HepG2 (cell line): Measurements from ENCODE around the gene METTL6. TPM values are rescaled to one million over a fixed set of nuclear protein-coding genes. Genes with fewer than 3 reads are reported as not detected.
A peak's percentile ranks its signal among the peaks of the same experiment; 100 is the strongest.

Experiments used
- ARID5B ChIP-seq: IDR thresholded peaks from 2 replicates; pipeline ENCODE4 v1.4.0; 2020; ENCODE audit warnings: mild to moderate bottlenecking, missing genetic modification reagents
- ATF1 ChIP-seq: IDR thresholded peaks from 2 replicates; pipeline ENCODE4 v1.6.1; 2016; ENCODE audit warnings: mild to moderate bottlenecking, control low read depth
- CSRNP1 ChIP-seq: sonication (generic); formaldehyde crosslinking; IDR thresholded peaks from 2 replicates; pipeline ENCODE4 v1.8.1; 2023; ENCODE audit warnings: mild to moderate bottlenecking, missing genetic modification reagents
- MIER2 ChIP-seq: IDR thresholded peaks from 2 replicates; pipeline ENCODE4 v1.6.1; 2016; ENCODE audit warnings: missing biosample characterization, missing genetic modification reagents
- NFIB ChIP-seq: sonication (generic); formaldehyde crosslinking; IDR thresholded peaks from 2 replicates; pipeline ENCODE4 v1.9.0; 2021; ENCODE audit warnings: missing genetic modification reagents, mild to moderate bottlenecking, borderline replicate concordance
- NR1H2 ChIP-seq: sonication (generic); formaldehyde crosslinking; IDR thresholded peaks from 2 replicates; pipeline ENCODE4 v1.8.1; 2022; ENCODE audit warnings: low read depth, missing genetic modification reagents, borderline replicate concordance
- RFX1 ChIP-seq: fragments of 450-650 bp; IDR thresholded peaks from 2 replicates; pipeline ENCODE4 v1.6.1; 2017
- SIX4 ChIP-seq: sonication (generic); formaldehyde crosslinking; IDR thresholded peaks from 2 replicates; pipeline ENCODE4 v1.4.0; 2020; ENCODE audit warnings: missing genetic modification reagents
- SNRNP70 ChIP-seq: fragments of 200-400 bp; formaldehyde crosslinking; IDR thresholded peaks from 2 replicates; pipeline ENCODE4 v1.6.1; 2017; ENCODE audit warnings: mild to moderate bottlenecking, low read depth, low read length, moderate library complexity
- ZNF496 ChIP-seq: sonication (generic); formaldehyde crosslinking; IDR thresholded peaks from 2 replicates; pipeline ENCODE4 v1.8.1; 2023; ENCODE audit warnings: mild to moderate bottlenecking, moderate library complexity, missing genetic modification reagents; ENCODE audit not compliant: insufficient replicate concordance
- ZNF788 ChIP-seq: sonication (generic); formaldehyde crosslinking; IDR thresholded peaks from 2 replicates; pipeline ENCODE4 v1.5.0; 2020; ENCODE audit warnings: mild to moderate bottlenecking, missing genetic modification reagents, borderline replicate concordance
- polyA plus RNA-seq, 8 experiments: library from polyadenylated mRNA; depleted of rRNA in 3 of 8; stranded (reverse) in 7 of 8; unstranded in 1 of 8; fragments of >200 nt; fragmentation: Illumina TruSeq in 4 of 8; extraction: Trizol in 4 of 8; gene quantifications; 2 replicates each; pipeline versions ENCODE4 v1.2.1 to v1.2.3, GENCODE V29; 2011 to 2016; ENCODE audit warnings: low read depth in 4 of 8, missing spikeins in 1 of 8, mixed read lengths in 1 of 8; ENCODE audit not compliant: insufficient read depth in 1 of 8
- total RNA-seq, 5 experiments: library from RNA; depleted of rRNA; stranded (reverse); fragments of >200 nt; fragmentation: Illumina TruSeq; extraction: Trizol; gene quantifications; 2 replicates each; pipeline ENCODE4 v1.2.3, GENCODE V29; 2016; ENCODE audit warnings: low read depth in 1 of 5
- TF ChIP-seq, protein P1 (sequence below): sonication (generic); formaldehyde crosslinking; IDR thresholded peaks from 2 replicates; pipeline ENCODE4 v1.4.0; 2020; ENCODE audit warnings: missing genetic modification reagents
- TF ChIP-seq, protein P2 (sequence below): sonication (generic); formaldehyde crosslinking; IDR thresholded peaks from 2 replicates; pipeline ENCODE4 v1.8.1; 2023; ENCODE audit warnings: mild to moderate bottlenecking, moderate library complexity, missing genetic modification reagents
- TF ChIP-seq, protein P3 (sequence below): sonication (generic); formaldehyde crosslinking; IDR thresholded peaks from 2 replicates; pipeline ENCODE4 v1.4.0; 2020; ENCODE audit warnings: mild to moderate bottlenecking, missing genetic modification reagents
- TF ChIP-seq, protein P4 (sequence below): sonication (generic); formaldehyde crosslinking; IDR thresholded peaks from 2 replicates; pipeline ENCODE4 v1.4.0; 2020; ENCODE audit warnings: missing genetic modification reagents, borderline replicate concordance

METTL6 gene
- total and polyA plus RNA-seq, 2 of the 13 experiments (the other 11 are each of a cell fraction or from before 2014, with no cell fraction given) = 17.2 to 29.4 TPM

DNA sequence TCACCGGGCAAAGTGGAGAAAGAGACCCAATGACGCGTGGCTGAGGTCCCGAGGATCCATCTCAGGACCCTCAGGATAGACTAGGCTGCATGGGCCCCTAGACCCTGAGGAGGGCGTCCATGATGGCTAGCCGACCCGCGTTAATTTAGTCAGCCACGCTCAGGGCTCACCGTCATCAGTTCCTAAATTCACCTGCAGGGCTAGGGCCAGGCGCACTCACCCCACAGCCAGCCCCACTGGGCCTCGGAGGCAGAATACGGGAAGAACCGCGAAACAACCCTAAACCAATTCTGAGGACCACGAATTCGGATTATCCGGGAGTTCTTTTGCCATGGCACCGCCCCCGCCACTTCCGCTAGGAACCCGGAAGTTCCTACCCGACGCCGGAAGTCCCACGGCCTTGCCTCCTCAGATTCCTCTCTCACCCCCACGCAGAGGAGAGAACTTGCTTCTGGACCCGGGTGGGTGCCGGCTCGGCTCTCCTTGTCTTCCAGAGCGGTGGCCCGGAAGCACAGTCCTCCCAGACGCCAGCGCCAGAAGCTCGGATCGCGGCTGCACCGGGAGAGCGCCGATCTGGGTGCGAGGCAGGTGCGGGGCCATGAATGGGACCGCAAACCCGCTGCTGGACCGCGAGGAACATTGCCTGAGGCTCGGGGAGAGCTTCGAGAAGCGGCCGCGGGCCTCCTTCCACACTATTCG is at the start of gene METTL6, which contains the start of gene EAF1 (continued):
- peak; percentile 79; the same call in 1 of the 2 replicates for TF ChIP-seq CSRNP1 (CRISPR knock-in tag)
- 0 out of 2 replicates have a peak, but pooled peaks have one; percentile 38 for TF ChIP-seq ATF1
- 0 out of 2 replicates have a peak, but pooled peaks have one; percentile 19 for TF ChIP-seq ARID5B (CRISPR knock-in tag)
- TF ChIP-seq, protein P1, sequence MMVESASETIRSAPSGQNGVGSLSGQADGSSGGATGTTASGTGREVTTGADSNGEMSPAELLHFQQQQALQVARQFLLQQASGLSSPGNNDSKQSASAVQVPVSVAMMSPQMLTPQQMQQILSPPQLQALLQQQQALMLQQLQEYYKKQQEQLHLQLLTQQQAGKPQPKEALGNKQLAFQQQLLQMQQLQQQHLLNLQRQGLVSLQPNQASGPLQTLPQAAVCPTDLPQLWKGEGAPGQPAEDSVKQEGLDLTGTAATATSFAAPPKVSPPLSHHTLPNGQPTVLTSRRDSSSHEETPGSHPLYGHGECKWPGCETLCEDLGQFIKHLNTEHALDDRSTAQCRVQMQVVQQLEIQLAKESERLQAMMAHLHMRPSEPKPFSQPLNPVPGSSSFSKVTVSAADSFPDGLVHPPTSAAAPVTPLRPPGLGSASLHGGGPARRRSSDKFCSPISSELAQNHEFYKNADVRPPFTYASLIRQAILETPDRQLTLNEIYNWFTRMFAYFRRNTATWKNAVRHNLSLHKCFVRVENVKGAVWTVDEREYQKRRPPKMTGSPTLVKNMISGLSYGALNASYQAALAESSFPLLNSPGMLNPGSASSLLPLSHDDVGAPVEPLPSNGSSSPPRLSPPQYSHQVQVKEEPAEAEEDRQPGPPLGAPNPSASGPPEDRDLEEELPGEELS (CRISPR knock-in tag) = peak; percentile 33; the same call in 1 of the 2 replicates
- TF ChIP-seq, protein P2, sequence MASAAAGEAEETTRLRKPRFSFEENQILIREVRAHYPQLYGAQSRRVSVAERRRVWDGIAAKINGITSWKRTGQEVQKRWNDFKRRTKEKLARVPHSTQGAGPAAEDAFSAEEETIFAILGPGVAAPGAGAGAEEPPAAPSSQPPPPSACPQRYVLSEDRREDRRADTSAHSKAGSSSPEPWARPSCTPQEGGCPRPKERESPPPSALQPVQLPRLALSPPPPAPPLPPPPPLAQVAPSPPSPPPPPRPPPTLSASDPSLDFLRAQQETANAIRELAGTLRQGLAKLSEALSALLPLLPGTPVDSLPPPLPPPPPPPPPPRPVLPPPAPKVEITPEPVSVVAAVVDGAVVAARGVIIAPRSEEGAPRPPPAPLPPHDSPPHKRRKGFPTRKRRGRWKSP (CRISPR knock-in tag) = no peak
- TF ChIP-seq MIER2 (CRISPR knock-in tag) = peak; percentile 52; the same call in 1 of the 2 replicates
- TF ChIP-seq, protein P3, sequence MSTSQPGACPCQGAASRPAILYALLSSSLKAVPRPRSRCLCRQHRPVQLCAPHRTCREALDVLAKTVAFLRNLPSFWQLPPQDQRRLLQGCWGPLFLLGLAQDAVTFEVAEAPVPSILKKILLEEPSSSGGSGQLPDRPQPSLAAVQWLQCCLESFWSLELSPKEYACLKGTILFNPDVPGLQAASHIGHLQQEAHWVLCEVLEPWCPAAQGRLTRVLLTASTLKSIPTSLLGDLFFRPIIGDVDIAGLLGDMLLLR (CRISPR knock-in tag) = no peak
- no peak for TF ChIP-seq ZNF496
- no peak for TF ChIP-seq SNRNP70
- TF ChIP-seq NR1H2 = no peak
- TF ChIP-seq, protein P4, sequence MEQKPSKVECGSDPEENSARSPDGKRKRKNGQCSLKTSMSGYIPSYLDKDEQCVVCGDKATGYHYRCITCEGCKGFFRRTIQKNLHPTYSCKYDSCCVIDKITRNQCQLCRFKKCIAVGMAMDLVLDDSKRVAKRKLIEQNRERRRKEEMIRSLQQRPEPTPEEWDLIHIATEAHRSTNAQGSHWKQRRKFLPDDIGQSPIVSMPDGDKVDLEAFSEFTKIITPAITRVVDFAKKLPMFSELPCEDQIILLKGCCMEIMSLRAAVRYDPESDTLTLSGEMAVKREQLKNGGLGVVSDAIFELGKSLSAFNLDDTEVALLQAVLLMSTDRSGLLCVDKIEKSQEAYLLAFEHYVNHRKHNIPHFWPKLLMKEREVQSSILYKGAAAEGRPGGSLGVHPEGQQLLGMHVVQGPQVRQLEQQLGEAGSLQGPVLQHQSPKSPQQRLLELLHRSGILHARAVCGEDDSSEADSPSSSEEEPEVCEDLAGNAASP = no peak
- TF ChIP-seq ZNF788 (CRISPR knock-in tag) = no peak
- TF ChIP-seq RFX1 = no peak
- no peak for TF ChIP-seq NFIB (CRISPR knock-in tag)
- TF ChIP-seq SIX4 (CRISPR knock-in tag) = 0 out of 2 replicates have a peak, but pooled peaks have one; percentile 9
